Activated CD8-positive, alpha-beta memory T cell treated with anti-CD3 and anti-CD28 coated beads, Interleukin-2, amount 10 ng/mL, durations not matched to agents 7 days and 5 days (primary cell): Measurements from ENCODE around the gene SLC16A8. TPM values are rescaled to one million over a fixed set of nuclear protein-coding genes. Genes with fewer than 3 reads are reported as not detected.

Experiments used
- ATAC-seq: fragments of 150-1000 bp; cut with Tn5 transposase; one replicate; pipeline ENCODE4 v1.10.0; 2021; ENCODE audit warnings: moderate library complexity
- CTCF ChIA-PET: fragments of 350-600 bp; sonication (Branson Sonifier 250); formaldehyde crosslinking; loops from one replicate; lab custom pipeline; 2021; ENCODE audit warnings: antibody characterized with exemption; lab: Charles Lee
- DNase-seq: peaks from one replicate; pipeline ENCODE4 v3.0.0-alpha.2; 2020
- H3K27ac Mint-ChIP-seq: one replicate; pipeline ENCODE4 v1.8.0; 2021; ENCODE audit warnings: mild to moderate bottlenecking, mixed read lengths
- H3K27me3 Mint-ChIP-seq: one replicate; pipeline ENCODE4 v1.8.0; 2021; ENCODE audit warnings: mixed read lengths
- H3K36me3 Mint-ChIP-seq: one replicate; pipeline ENCODE4 v1.8.0; 2021; ENCODE audit warnings: mild to moderate bottlenecking, mixed read lengths
- H3K4me1 Mint-ChIP-seq: one replicate; pipeline ENCODE4 v1.8.0; 2021; ENCODE audit warnings: mixed read lengths
- H3K4me3 Mint-ChIP-seq: one replicate; pipeline ENCODE4 v1.8.0; 2021; ENCODE audit warnings: mild to moderate bottlenecking, moderate library complexity, mixed read lengths
- H3K9me3 Mint-ChIP-seq: one replicate; pipeline ENCODE4 v1.8.0; 2022; ENCODE audit warnings: low read depth, mixed read lengths
- total RNA-seq, 2 experiments: library from RNA; stranded (reverse); gene quantifications; one replicate each; pipeline ENCODE4 v1.2.3, GENCODE V29; 2021

SLC16A8 gene
- total RNA-seq, 2 experiments from 2014 or later, result not detected

GRCh38 chr22:38109371-38110001, 25.5 kb upstream of the SLC16A8 start:
- no peak for DNase-seq
- Mint-ChIP-seq H3K36me3 (no peaks in the 10 kb centered on the region), H3K4me1 (peaks cover 12% of the 10 kb centered on the region), H3K27me3 (no peaks in the 10 kb centered on the region), H3K27ac (peak overlapping the region; percentile 69), H3K9me3 (no peaks in the 10 kb centered on the region), H3K4me3 (no peak overlapping the region)
- CTCF ChIA-PET, result interaction anchor here (0.8 to 1.7 kb wide), 3 partner anchors 10 to 57 kb away, joined by 3 to 4 read pairs (median 3); no protein-coding TSS in a partner anchor
- peak; percentile 37 for ATAC-seq

- DNase-seq (no peak), ATAC-seq (peak; percentile 37)
- CTCF ChIA-PET, result interaction anchor here (0.9 to 1.7 kb wide), 2 partner anchors 54 to 56 kb away, joined by 3 to 4 read pairs; no protein-coding TSS in a partner anchor
- Mint-ChIP-seq H3K4me1 (peaks cover 14% of the 10 kb centered on the region), H3K27ac (no peak overlapping the region), H3K36me3 (peaks cover 1% of the 10 kb centered on the region), H3K27me3 (no peaks in the 10 kb centered on the region), H3K4me3 (no peak overlapping the region), H3K9me3 (no peaks in the 10 kb centered on the region)
These were observed 24.8 kb upstream of the SLC16A8 start for GRCh38 chr22:38108561-38109319.

GRCh38 chr22:38107692-38108515, 23.9 kb upstream of the SLC16A8 start:
- Mint-ChIP-seq H3K36me3 (peaks cover 1% of the 10 kb centered on the region), H3K9me3 (no peaks in the 10 kb centered on the region), H3K4me3 (no peak overlapping the region), H3K27ac (no peak overlapping the region), H3K27me3 (no peaks in the 10 kb centered on the region), H3K4me1 (peaks cover 14% of the 10 kb centered on the region)
- CTCF ChIA-PET, result interaction anchor here (1.2 kb wide), 1 partner anchor 56 kb away, joined by 3 read pairs; no protein-coding TSS in a partner anchor
- no peak for ATAC-seq
- no peak for DNase-seq

GRCh38 chr22:38106814-38107578, 23.0 kb upstream of the SLC16A8 start:
- no peak overlapping the region for H3K4me3 Mint-ChIP-seq
- peaks cover 1% of the 10 kb centered on the region for H3K36me3 Mint-ChIP-seq
- H3K27me3 Mint-ChIP-seq, result no peaks in the 10 kb centered on the region
- CTCF ChIA-PET, result interaction anchor here (1.2 kb wide), 1 partner anchor 55 kb away, joined by 3 read pairs; no protein-coding TSS in a partner anchor
- H3K4me1 Mint-ChIP-seq, result peaks cover 14% of the 10 kb centered on the region
- ATAC-seq (no peak), DNase-seq (no peak)
- H3K9me3 Mint-ChIP-seq, result no peaks in the 10 kb centered on the region
- H3K27ac Mint-ChIP-seq, result no peak overlapping the region

GRCh38 chr22:38104084-38104483, 20.1 kb upstream of the SLC16A8 start:
- ATAC-seq, result no peak

GRCh38 chr22:38103641-38104040, 19.7 kb upstream of the SLC16A8 start:
- Mint-ChIP-seq H3K4me3 (no peak overlapping the region), H3K27me3 (no peaks in the 10 kb centered on the region), H3K27ac (no peak overlapping the region), H3K9me3 (no peaks in the 10 kb centered on the region), H3K4me1 (peaks cover 19% of the 10 kb centered on the region), H3K36me3 (peaks cover 1% of the 10 kb centered on the region)
- CTCF ChIA-PET, result interaction anchor here (0.6 to 1.3 kb wide), 6 partner anchors 10 to 249 kb away, joined by 3 to 5 read pairs (median 3); no protein-coding TSS in a partner anchor
- DNase-seq (no peak), ATAC-seq (no peak)

More at GRCh38 chr22:38104084-38104483, 20.1 kb upstream of the SLC16A8 start:
- CTCF ChIA-PET, result interaction anchor here (0.6 to 1.3 kb wide), 8 partner anchors 10 to 249 kb away, joined by 3 to 5 read pairs (median 3); no protein-coding TSS in a partner anchor
- no peaks in the 10 kb centered on the region for H3K9me3 Mint-ChIP-seq
- no peaks in the 10 kb centered on the region for H3K27me3 Mint-ChIP-seq
- no peak overlapping the region for H3K27ac Mint-ChIP-seq
- H3K4me1 Mint-ChIP-seq, result peaks cover 19% of the 10 kb centered on the region
- H3K36me3 Mint-ChIP-seq, result peaks cover 1% of the 10 kb centered on the region
- H3K4me3 Mint-ChIP-seq, result no peak overlapping the region
- DNase-seq, result no peak

GRCh38 chr22:38098410-38099249, 14.6 kb upstream of the SLC16A8 start:
- peaks cover 5% of the 10 kb centered on the region for H3K4me1 Mint-ChIP-seq
- no peak for DNase-seq
- CTCF ChIA-PET, result interaction anchor here (0.7 to 2.5 kb wide), 4 partner anchors 11 to 175 kb away, joined by 3 to 16 read pairs (median 4); no protein-coding TSS in a partner anchor
- H3K9me3 Mint-ChIP-seq, result no peaks in the 10 kb centered on the region
- no peak overlapping the region for H3K4me3 Mint-ChIP-seq
- H3K27me3 Mint-ChIP-seq, result no peaks in the 10 kb centered on the region
- no peak overlapping the region for H3K27ac Mint-ChIP-seq
- no peaks in the 10 kb centered on the region for H3K36me3 Mint-ChIP-seq
- ATAC-seq, result no peak

- Mint-ChIP-seq H3K9me3 (no peaks in the 10 kb centered on the region), H3K27ac (no peak overlapping the region), H3K36me3 (no peaks in the 10 kb centered on the region), H3K27me3 (no peaks in the 10 kb centered on the region), H3K4me1 (peaks cover 5% of the 10 kb centered on the region), H3K4me3 (no peak overlapping the region)
- DNase-seq (no peak), ATAC-seq (no peak)
- CTCF ChIA-PET, result interaction anchor here (1.3 kb wide), 1 partner anchor 14 kb away, joined by 3 read pairs; no protein-coding TSS in a partner anchor
These were observed 13.8 kb upstream of the SLC16A8 start for GRCh38 chr22:38097557-38098409.

GRCh38 chr22:38097058-38097457, 13.1 kb upstream of the SLC16A8 start:
- Mint-ChIP-seq H3K4me3 (no peak overlapping the region), H3K9me3 (no peaks in the 10 kb centered on the region), H3K27me3 (no peaks in the 10 kb centered on the region), H3K36me3 (no peaks in the 10 kb centered on the region), H3K4me1 (peaks cover 5% of the 10 kb centered on the region), H3K27ac (no peak overlapping the region)
- no peak for ATAC-seq
- DNase-seq, result no peak
- CTCF ChIA-PET, result no interaction called here

- CTCF ChIA-PET, result interaction anchor here (0.6 to 1.0 kb wide), 2 partner anchors 15 to 244 kb away, joined by 3 read pairs; no protein-coding TSS in a partner anchor
- Mint-ChIP-seq H3K36me3 (no peaks in the 10 kb centered on the region), H3K27me3 (peaks cover 11% of the 10 kb centered on the region), H3K27ac (no peak overlapping the region), H3K9me3 (no peaks in the 10 kb centered on the region), H3K4me1 (no peaks in the 10 kb centered on the region), H3K4me3 (no peak overlapping the region)
- no peak for ATAC-seq
- no peak for DNase-seq
These were observed 5.5 kb upstream of the SLC16A8 start for GRCh38 chr22:38089474-38089851.
